ENCODE measurements around the gene GATA5. TPM values are rescaled to one million over a fixed set of nuclear protein-coding genes. Genes with fewer than 3 reads are reported as not detected.

Gene GATA5
- total RNA-seq, 2 donors from 2014 or later: 2.5 to 6.7 TPM

- no peak overlapping the region for H3K4me3 ChIP-seq (ENCODE audit: low read length)
Measured at GRCh38 chr20:62513991-62514390, 38.2 kb upstream of the GATA5 start.

GRCh38 chr20:62511915-62512610 is 36.3 kb upstream of the GATA5 start:
- Mint-ChIP-seq H3K4me3 (no peak overlapping the region), H3K27ac (no peak overlapping the region), H3K9me3 (no peaks in the 10 kb centered on the region), H3K4me1 (no peaks in the 10 kb centered on the region), H3K36me3 (ENCODE audit: low read depth) (no peaks in the 10 kb centered on the region), H3K27me3 (ENCODE audit: insufficient read depth) (no peaks in the 10 kb centered on the region)
- Histone ChIP-seq H3K27ac (ENCODE audit: low read depth, low read length) (no peak overlapping the region), H3K36me3 (ENCODE audit: control insufficient read depth, insufficient read depth, low read length) (no peaks in the 10 kb centered on the region), H3K9me3 (ENCODE audit: control insufficient read depth, low read length) (no peaks in the 10 kb centered on the region), H3K4me1 (ENCODE audit: control insufficient read depth, insufficient read depth, low read length) (no peaks in the 10 kb centered on the region), H3K27me3 (ENCODE audit: control insufficient read depth, insufficient read depth, low read length, poor library complexity, severe bottlenecking) (no peaks in the 10 kb centered on the region), H3K9ac (ENCODE audit: extremely low read depth, low read length, poor library complexity, severe bottlenecking) (no peak overlapping the region), H3K4me3 (ENCODE audit: low read length) (no peak overlapping the region)
- TF ChIP-seq CTCF (conservative IDR thresholded peaks at IDR 0.05): no peak
- DNase-seq: no peak
- 78 to 87% methylated on average over 5 to 24 of the region's 24 CpGs for WGBS, 2 experiments (ENCODE audit: insufficient coverage in 1 of 2, insufficient read length in 1 of 2)

More at GRCh38 chr20:62513991-62514390, 38.2 kb upstream of the GATA5 start:
- no peaks in the 10 kb centered on the region for H3K9me3 ChIP-seq (ENCODE audit: control insufficient read depth, low read length)
- Mint-ChIP-seq H3K9me3 (no peaks in the 10 kb centered on the region), H3K4me3 (no peak overlapping the region), H3K27me3 (ENCODE audit: insufficient read depth) (no peaks in the 10 kb centered on the region), H3K4me1 (no peaks in the 10 kb centered on the region), H3K36me3 (ENCODE audit: low read depth) (no peaks in the 10 kb centered on the region), H3K27ac (no peak overlapping the region)
- no peaks in the 10 kb centered on the region for H3K36me3 ChIP-seq (ENCODE audit: control insufficient read depth, insufficient read depth, low read length)
- no peak overlapping the region for H3K27ac ChIP-seq (ENCODE audit: low read depth, low read length)
- no peaks in the 10 kb centered on the region for H3K4me1 ChIP-seq (ENCODE audit: control insufficient read depth, insufficient read depth, low read length)
- TF ChIP-seq CTCF (conservative IDR thresholded peaks at IDR 0.05): no peak
- H3K27me3 ChIP-seq (ENCODE audit: control insufficient read depth, insufficient read depth, low read length, poor library complexity, severe bottlenecking): no peaks in the 10 kb centered on the region
- no peak for DNase-seq
- WGBS, 2 experiments (ENCODE audit: insufficient coverage in 1 of 2, insufficient read length in 1 of 2): 89 to 95% methylated on average over 10 to 14 of the region's 14 CpGs
- no peak overlapping the region for H3K9ac ChIP-seq (ENCODE audit: extremely low read depth, low read length, poor library complexity, severe bottlenecking)

GRCh38 chr20:62511300-62511914 is 35.6 kb upstream of the GATA5 start:
- no peaks in the 10 kb centered on the region for H3K9me3 ChIP-seq (ENCODE audit: control insufficient read depth, low read length)
- WGBS, 2 experiments (ENCODE audit: insufficient coverage in 1 of 2, insufficient read length in 1 of 2): 75 to 82% methylated on average over 2 to 8 of the region's 8 CpGs
- H3K4me1 Mint-ChIP-seq: no peaks in the 10 kb centered on the region
- no peak overlapping the region for H3K4me3 ChIP-seq (ENCODE audit: low read length)
- H3K27ac ChIP-seq (ENCODE audit: low read depth, low read length): no peak overlapping the region
- H3K36me3 Mint-ChIP-seq (ENCODE audit: low read depth): no peaks in the 10 kb centered on the region
- no peak overlapping the region for H3K9ac ChIP-seq (ENCODE audit: extremely low read depth, low read length, poor library complexity, severe bottlenecking)
- no peaks in the 10 kb centered on the region for H3K4me1 ChIP-seq (ENCODE audit: control insufficient read depth, insufficient read depth, low read length)
- no peaks in the 10 kb centered on the region for H3K9me3 Mint-ChIP-seq
- H3K27me3 Mint-ChIP-seq (ENCODE audit: insufficient read depth): no peaks in the 10 kb centered on the region
- H3K4me3 Mint-ChIP-seq: no peak overlapping the region
- no peak for TF ChIP-seq CTCF (conservative IDR thresholded peaks at IDR 0.05)
- no peak overlapping the region for H3K27ac Mint-ChIP-seq
- H3K36me3 ChIP-seq (ENCODE audit: control insufficient read depth, insufficient read depth, low read length): no peaks in the 10 kb centered on the region
- no peaks in the 10 kb centered on the region for H3K27me3 ChIP-seq (ENCODE audit: control insufficient read depth, insufficient read depth, low read length, poor library complexity, severe bottlenecking)
- no peak for DNase-seq
